Breast epithelium (tissue), 3 donors: ENCODE measurements around the gene RPS29.

Experiments used
- POLR2A ChIP-seq: fragments of 450-650 bp; IDR thresholded peaks from one replicate; pipeline ENCODE4 v1.6.1; 2016; ENCODE audit warnings: antibody characterized with exemption, mild to moderate bottlenecking, moderate library complexity
- POLR2AphosphoS5 ChIP-seq, 3 donors: sonication (generic); formaldehyde crosslinking; IDR thresholded peaks; one replicate each; pipeline ENCODE4 v1.6.1; 2017; ENCODE audit warnings: antibody characterized with exemption in 3 of 3
- TF ChIP-seq, protein P1 (sequence below), 3 donors: fragments of 450-650 bp; IDR thresholded peaks; one replicate each; pipeline ENCODE4 v1.5.1; 2016 to 2017; ENCODE audit warnings: antibody characterized with exemption in 3 of 3, mild to moderate bottlenecking in 3 of 3, moderate library complexity in 3 of 3

DNA sequence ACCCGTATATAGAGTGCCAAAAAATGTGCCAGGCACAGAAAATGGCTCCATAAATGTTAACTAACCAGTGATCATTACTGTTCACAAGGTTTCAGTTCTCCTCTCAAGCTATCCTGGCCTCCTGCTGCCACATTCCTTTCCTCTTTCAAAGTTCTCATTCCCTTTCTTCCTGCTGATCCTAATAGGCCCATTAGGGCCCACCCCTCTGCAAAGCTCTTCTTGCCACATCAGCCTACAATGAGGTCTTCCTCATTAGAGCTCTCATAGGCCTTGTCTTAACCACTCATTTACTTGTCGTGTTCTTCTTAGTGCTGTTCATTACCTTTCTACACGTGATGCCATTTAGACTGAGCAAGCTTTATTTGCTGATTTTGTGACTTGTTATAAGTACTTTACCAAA, 40.5 kb downstream of the RPS29 start:
- TF ChIP-seq POLR2A, result no peak
- TF ChIP-seq, protein P1, sequence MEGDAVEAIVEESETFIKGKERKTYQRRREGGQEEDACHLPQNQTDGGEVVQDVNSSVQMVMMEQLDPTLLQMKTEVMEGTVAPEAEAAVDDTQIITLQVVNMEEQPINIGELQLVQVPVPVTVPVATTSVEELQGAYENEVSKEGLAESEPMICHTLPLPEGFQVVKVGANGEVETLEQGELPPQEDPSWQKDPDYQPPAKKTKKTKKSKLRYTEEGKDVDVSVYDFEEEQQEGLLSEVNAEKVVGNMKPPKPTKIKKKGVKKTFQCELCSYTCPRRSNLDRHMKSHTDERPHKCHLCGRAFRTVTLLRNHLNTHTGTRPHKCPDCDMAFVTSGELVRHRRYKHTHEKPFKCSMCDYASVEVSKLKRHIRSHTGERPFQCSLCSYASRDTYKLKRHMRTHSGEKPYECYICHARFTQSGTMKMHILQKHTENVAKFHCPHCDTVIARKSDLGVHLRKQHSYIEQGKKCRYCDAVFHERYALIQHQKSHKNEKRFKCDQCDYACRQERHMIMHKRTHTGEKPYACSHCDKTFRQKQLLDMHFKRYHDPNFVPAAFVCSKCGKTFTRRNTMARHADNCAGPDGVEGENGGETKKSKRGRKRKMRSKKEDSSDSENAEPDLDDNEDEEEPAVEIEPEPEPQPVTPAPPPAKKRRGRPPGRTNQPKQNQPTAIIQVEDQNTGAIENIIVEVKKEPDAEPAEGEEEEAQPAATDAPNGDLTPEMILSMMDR (IDR thresholded peaks at IDR 0.05), result no peak
- TF ChIP-seq POLR2AphosphoS5 (IDR thresholded peaks at IDR 0.05), result no peak
